ENCODE measurements around the gene PSMC3. TPM values are rescaled to one million over a fixed set of nuclear protein-coding genes. Genes with fewer than 3 reads are reported as not detected.

Gene PSMC3
- total RNA-seq, 1 donor from 2014 or later, result 79.4 TPM

DNA sequence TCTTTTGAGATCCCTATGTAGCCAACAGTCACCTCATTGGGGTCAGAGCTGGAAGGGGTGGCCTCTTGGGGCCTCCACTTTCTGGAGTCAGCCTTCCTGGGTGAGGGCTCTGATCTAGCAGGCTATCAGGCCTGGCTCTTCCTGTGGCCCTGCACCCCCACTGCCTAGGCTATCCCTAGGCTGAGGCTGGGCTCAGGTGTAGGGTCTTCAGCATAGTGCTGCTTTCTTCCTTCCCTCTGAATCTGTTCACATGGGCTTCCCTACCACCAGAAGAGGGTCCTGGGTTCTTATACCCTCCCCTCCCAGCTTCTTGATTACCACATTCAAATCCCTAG lies 47.4 kb downstream of the PSMC3 start:
- ATAC-seq, result no peak
- TF ChIP-seq, protein P1, sequence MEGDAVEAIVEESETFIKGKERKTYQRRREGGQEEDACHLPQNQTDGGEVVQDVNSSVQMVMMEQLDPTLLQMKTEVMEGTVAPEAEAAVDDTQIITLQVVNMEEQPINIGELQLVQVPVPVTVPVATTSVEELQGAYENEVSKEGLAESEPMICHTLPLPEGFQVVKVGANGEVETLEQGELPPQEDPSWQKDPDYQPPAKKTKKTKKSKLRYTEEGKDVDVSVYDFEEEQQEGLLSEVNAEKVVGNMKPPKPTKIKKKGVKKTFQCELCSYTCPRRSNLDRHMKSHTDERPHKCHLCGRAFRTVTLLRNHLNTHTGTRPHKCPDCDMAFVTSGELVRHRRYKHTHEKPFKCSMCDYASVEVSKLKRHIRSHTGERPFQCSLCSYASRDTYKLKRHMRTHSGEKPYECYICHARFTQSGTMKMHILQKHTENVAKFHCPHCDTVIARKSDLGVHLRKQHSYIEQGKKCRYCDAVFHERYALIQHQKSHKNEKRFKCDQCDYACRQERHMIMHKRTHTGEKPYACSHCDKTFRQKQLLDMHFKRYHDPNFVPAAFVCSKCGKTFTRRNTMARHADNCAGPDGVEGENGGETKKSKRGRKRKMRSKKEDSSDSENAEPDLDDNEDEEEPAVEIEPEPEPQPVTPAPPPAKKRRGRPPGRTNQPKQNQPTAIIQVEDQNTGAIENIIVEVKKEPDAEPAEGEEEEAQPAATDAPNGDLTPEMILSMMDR (IDR thresholded peaks at IDR 0.05), result no peak
- no peak for DNase-seq
- Histone ChIP-seq H3K27me3 (no peaks in the 10 kb centered on the region), H3K27ac (peak overlapping the region; percentile 84), H3K9me3 (no peaks in the 10 kb centered on the region), H3K4me1 (peaks cover 11% of the 10 kb centered on the region), H3K36me3 (no peaks in the 10 kb centered on the region), H3K4me3 (no peak overlapping the region)
- intact Hi-C loops (cut with DNase I), result no loop called here

DNA sequence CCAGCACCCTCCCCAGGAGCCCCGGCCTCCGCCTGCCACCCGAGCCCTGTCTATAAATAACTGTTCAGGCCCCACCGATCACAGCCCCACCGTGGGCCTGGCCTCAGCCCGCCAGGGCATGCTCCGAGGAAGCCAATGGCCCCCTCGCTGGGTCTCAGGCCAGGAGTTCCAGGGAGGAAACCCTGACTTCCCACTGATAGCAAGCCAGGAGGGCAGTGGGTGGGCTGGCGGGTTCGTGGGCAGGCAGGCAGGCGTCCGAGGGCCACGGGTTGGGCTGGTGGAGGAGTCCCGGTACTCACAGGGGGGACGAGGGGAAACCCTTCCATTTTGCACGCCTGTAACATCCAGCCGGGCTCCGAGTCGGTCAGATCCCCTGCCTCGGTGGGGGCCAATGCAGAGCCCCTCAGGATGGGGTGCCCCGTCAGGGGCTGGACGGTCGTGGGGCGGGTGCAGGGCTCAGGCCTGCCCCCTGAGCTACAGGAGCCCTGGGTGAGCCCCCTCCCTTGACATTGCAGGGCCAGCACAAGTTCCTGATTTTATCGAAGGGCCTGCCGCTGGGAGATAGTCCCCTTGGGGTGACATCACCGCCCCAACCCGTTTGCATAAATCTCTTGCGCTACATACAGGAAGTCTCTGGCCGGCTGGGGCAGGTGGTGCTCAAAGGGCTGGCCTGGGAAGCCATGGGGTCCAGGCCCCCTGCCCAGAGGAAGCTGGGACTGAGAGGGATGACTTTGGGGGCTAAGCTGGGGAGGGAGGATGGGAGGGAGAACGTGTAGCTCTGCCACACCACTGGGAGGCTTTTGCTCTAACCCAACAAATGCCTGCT lies 48.0 kb downstream of the PSMC3 start, which contains the start of gene SPI1:
TSS of gene SPI1 (minus strand) at position 538 of the 826 bp plus-strand sequence. CDS start at position 344, 194 bp downstream.
- Histone ChIP-seq H3K4me1 (peaks cover 11% of the 10 kb centered on the region), H3K9me3 (no peaks in the 10 kb centered on the region), H3K27me3 (no peaks in the 10 kb centered on the region), H3K36me3 (no peaks in the 10 kb centered on the region), H3K4me3 (peak within 1 kb of the TSS; percentile 53), H3K27ac (peak within 1 kb of the TSS; percentile 84)
- DNase-seq (peak; percentile 86), ATAC-seq (peak; percentile 70)
- intact Hi-C loops (cut with DNase I), result no loop called here
- TF ChIP-seq, protein P1 (IDR thresholded peaks at IDR 0.05), result no peak

DNA sequence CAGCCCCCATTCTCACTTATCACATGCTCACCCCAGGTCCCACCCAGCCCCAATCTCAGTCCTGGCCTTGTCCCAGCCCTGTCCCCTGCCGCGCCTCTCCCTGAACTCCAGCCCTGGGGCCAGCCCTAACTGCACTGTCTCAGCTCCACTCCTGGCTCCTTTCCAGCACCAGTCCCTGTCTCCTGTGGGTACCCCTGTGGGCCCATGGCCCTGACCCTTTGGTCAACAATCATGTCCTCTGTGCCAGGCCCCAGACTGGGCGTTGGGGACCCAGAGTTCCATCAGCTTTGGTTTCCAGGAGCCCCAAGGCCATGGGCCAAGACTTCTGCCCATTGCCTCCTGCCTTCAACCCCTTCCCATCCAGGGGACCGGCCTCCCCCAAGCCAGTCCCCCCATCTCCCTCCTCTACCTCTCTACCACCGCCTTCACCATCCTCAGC lies 48.6 kb downstream of the PSMC3 start:
- Histone ChIP-seq H3K4me1 (peaks cover 8% of the 10 kb centered on the region), H3K4me3 (peak overlapping the region; percentile 53), H3K27me3 (no peaks in the 10 kb centered on the region), H3K36me3 (no peaks in the 10 kb centered on the region), H3K9me3 (no peaks in the 10 kb centered on the region), H3K27ac (peak overlapping the region; percentile 84)
- intact Hi-C loops (cut with DNase I), result no loop called here
- DNase-seq, result peak; percentile 72
- TF ChIP-seq, protein P1 (IDR thresholded peaks at IDR 0.05), result no peak
- ATAC-seq, result peak; percentile 30

DNA sequence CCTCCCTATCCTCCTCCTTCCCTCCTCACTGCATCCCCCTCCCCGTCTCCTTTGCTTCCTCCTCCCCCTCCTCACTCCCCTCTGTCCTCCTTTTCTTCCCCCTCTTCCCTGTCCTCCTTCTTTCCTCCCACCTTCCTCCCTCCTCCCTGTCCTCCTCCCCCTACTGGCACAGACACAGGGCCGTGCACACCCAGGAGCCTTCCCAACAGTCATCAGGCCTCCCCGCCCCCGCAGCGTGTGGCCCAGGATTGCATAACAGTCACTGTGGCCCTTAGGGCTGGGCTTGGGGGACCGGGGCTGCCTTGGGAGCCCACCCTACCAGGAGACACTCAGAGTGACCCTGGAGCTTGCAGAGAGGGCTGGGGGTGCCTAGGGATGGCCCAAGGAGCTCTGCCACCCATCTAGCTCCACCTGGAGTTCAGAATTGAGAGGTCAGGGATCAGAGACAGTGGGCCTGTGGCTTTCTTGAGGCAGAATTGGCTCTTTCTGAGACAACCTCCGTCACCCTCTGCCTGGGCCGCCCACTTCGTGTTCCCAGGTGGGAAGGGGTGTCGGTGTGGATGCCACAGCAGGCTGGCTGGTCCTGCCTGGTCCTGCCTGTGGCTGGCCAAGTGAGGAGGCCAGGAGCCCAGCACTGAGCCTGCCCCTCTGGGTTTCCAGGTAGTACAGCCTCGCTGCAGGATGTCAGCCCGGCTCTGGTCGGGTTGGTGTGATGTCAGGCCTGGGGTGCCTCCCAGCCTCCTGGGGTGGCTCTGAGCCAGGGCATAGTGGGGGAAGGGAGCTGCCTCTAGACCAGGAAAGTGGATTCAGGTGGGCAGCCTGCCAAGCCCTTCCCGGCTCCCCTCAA lies 49.5 kb downstream of the PSMC3 start:
- Histone ChIP-seq H3K9me3 (no peaks in the 10 kb centered on the region), H3K36me3 (no peaks in the 10 kb centered on the region), H3K27me3 (no peaks in the 10 kb centered on the region), H3K27ac (peak overlapping the region; percentile 84), H3K4me3 (peak overlapping the region; percentile 53), H3K4me1 (peaks cover 7% of the 10 kb centered on the region)
- TF ChIP-seq, protein P1 (IDR thresholded peaks at IDR 0.05), result no peak
- DNase-seq, result peak; percentile 87
- intact Hi-C loops (cut with DNase I), result no loop called here
- ATAC-seq, result peak; percentile 69

DNA sequence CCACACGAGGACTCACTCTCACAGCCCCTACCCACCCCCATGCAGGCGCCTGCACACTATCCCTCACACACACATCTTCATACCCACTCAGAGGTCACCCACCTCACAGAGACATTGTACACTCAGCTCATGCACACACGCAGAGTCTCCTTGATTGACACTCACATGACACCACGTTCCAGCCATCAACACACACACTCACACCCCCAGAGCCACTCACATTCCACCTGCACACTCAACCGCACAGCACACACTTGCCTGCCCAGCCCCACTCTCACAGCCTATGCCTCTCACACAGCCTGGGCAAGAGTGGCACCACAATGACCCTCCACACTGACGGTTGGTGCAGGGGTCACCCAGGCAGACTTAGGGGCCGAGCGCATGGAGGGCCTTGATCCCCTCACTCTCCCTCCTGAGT lies 50.1 kb downstream of the PSMC3 start:
- no peak for DNase-seq
- peak; percentile 1 for ATAC-seq
- intact Hi-C loops (cut with DNase I), result no loop called here
- TF ChIP-seq, protein P1 (IDR thresholded peaks at IDR 0.05), result no peak
- H3K9me3 ChIP-seq, result no peaks in the 10 kb centered on the region
- peaks cover 7% of the 10 kb centered on the region for H3K4me1 ChIP-seq
- peak overlapping the region; percentile 53 for H3K4me3 ChIP-seq
- no peaks in the 10 kb centered on the region for H3K27me3 ChIP-seq
- H3K27ac ChIP-seq, result peak overlapping the region; percentile 84
- no peaks in the 10 kb centered on the region for H3K36me3 ChIP-seq

All from upper lobe of right lung (tissue), 1 donor.